GM21528 (cell line): Measurements from ENCODE around the gene APLN.

Experiments used
- ATAC-seq: cut with Tn5 transposase; IDR thresholded peaks from one replicate; pipeline ENCODE4 v1.9.1; 2021; ENCODE audit warnings: mild to moderate bottlenecking, moderate library complexity; ENCODE audit not compliant: unreplicated experiment, low FRiP score

The APLN gene

GRCh38 chrX:129654652-129655546 lies at the start of gene APLN:
TSS of gene APLN (minus strand) at chrX:129654956. CDS start at chrX:129654630, 326 bp downstream.
- ATAC-seq = no peak

GRCh38 chrX:129704491-129704890 lies 49.7 kb upstream of the APLN start:
- ATAC-seq = no peak

GRCh38 chrX:129701624-129702069 lies 46.9 kb upstream of the APLN start:
- no peak for ATAC-seq

- ATAC-seq = no peak
Measured at GRCh38 chrX:129700536-129700935, 45.8 kb upstream of the APLN start.

GRCh38 chrX:129698150-129698549 lies 43.4 kb upstream of the APLN start:
- no peak for ATAC-seq

- no peak for ATAC-seq
Measured at GRCh38 chrX:129697204-129697829, 42.6 kb upstream of the APLN start.

GRCh38 chrX:129696463-129697155 lies 41.9 kb upstream of the APLN start:
- no peak for ATAC-seq

GRCh38 chrX:129695937-129696336 lies 41.2 kb upstream of the APLN start:
- no peak for ATAC-seq

- ATAC-seq = no peak
Measured at GRCh38 chrX:129695535-129695934, 40.8 kb upstream of the APLN start.

GRCh38 chrX:129694805-129695204 lies 40.0 kb upstream of the APLN start:
- no peak for ATAC-seq

GRCh38 chrX:129693354-129693753 lies 38.6 kb upstream of the APLN start:
- ATAC-seq = no peak

- ATAC-seq = no peak
Measured at GRCh38 chrX:129690435-129690834, 35.7 kb upstream of the APLN start.

- no peak for ATAC-seq
Measured at GRCh38 chrX:129689796-129690195, 35.0 kb upstream of the APLN start.

GRCh38 chrX:129688097-129688496 lies 33.3 kb upstream of the APLN start:
- ATAC-seq = no peak

- ATAC-seq = no peak
Measured at GRCh38 chrX:129686422-129686948, 31.7 kb upstream of the APLN start.

- ATAC-seq = no peak
Measured at GRCh38 chrX:129682979-129683378, 28.2 kb upstream of the APLN start.

- no peak for ATAC-seq
Measured at GRCh38 chrX:129679901-129680300, 25.1 kb upstream of the APLN start.

- ATAC-seq = no peak
Measured at GRCh38 chrX:129678614-129679195, 23.9 kb upstream of the APLN start.

GRCh38 chrX:129667412-129667811 lies 12.7 kb upstream of the APLN start:
- ATAC-seq = no peak

GRCh38 chrX:129665916-129666644 lies 11.3 kb upstream of the APLN start:
- ATAC-seq = no peak
